AG04450 (cell line): ENCODE measurements around the gene KCNV2. TPM values are rescaled to one million over a fixed set of nuclear protein-coding genes. Genes with fewer than 3 reads are reported as not detected.

Experiments used
- CTCF ChIA-PET: fragments of 300-600, 350-600 bp; formaldehyde crosslinking; extraction: SDS; loops from one replicate; lab custom pipeline; 2022; ENCODE audit warnings: antibody characterized with exemption, inconsistent platforms; lab: Charles Lee
- POLR2A ChIA-PET: fragments of 350-600 bp; formaldehyde crosslinking; extraction: SDS; loops from one replicate; lab custom pipeline; 2021; ENCODE audit warnings: antibody characterized with exemption, inconsistent platforms; lab: Yijun Ruan, JAX
- DNase-seq: peaks from one replicate; pipeline ENCODE4 v3.0.0-alpha.2; 2011; ENCODE audit warnings: low read depth, low spot score
- H3K27ac ChIP-seq: one replicate; pipeline ENCODE4 v1.5.1; 2012; ENCODE audit warnings: low read depth, low read length, control low read depth
- H3K27me3 ChIP-seq: one replicate; pipeline ENCODE4 v1.6.0; 2012; ENCODE audit warnings: low read length; ENCODE audit not compliant: control insufficient read depth, insufficient read depth
- H3K4me3 ChIP-seq: 2 replicates; pipeline ENCODE4 v1.5.1; 2011; ENCODE audit warnings: mild to moderate bottlenecking, low read depth, low read length, control low read depth
- H3K9me3 ChIP-seq: 2 replicates; pipeline ENCODE4 v1.5.1; 2012; ENCODE audit warnings: low read length; ENCODE audit not compliant: control insufficient read depth, insufficient read depth
- CTCF ChIP-seq: IDR thresholded peaks from 2 replicates; pipeline ENCODE4 v1.5.1; 2011; ENCODE audit warnings: low read depth, low read length, control low read depth, inconsistent platforms
- polyA plus RNA-seq: library from polyadenylated mRNA; depleted of rRNA; stranded (reverse); fragments of >200 nt; gene quantifications from 2 replicates; pipeline ENCODE4 v1.2.3, GENCODE V29; 2011

The KCNV2 gene
- polyA plus RNA-seq, 1 experiment, result not detected

DNA sequence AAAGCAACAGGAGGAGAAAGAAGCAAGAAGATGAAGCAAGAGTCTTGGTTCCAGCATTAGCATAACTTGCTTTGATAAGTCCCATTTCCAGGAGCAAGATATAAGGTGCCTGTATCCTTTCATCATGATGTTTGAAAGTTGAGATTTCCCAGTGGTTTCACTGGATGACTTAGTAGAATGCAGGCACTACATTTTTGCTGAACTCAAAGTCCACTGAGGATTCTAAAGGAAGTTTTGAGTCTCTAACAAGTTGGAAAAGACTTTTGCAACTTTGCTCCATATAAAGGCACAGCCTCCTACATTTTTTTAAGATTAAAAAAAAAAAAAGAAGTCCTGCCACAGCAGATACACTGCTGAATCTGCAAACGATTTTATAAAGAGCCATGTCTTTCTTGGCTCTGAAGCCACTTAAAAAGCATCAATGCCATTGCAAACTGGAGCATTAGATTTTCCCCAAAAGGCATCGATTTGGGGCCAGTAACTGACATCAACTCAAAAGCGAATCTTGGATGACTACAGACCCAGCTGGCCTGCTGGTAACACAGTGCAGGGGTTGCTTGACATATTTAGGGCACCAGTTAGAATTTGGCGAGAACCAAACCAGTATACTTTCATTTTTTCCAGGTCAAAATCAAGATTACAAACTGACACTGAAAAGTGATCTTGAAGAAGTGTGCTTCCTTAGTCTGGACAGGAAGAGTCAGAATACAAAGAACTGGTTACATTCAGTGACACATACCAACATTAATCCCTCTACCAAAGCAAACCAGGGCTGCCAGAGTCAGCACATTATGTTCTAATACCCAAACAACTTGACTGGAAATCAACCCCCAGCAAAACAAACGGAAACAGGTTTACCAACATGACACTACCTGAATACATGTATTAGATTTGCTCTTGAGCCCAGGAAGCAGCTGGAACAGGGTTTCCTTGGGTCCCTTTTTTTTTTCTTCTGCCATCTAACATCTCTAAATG lies 39.1 kb upstream of the KCNV2 start:
- Histone ChIP-seq H3K27me3 (no peaks in the 10 kb centered on the region), H3K9me3 (no peaks in the 10 kb centered on the region), H3K4me3 (no peak overlapping the region), H3K27ac (no peak overlapping the region)
- ChIA-PET POLR2A (no interaction called here), CTCF (interaction anchor here (1.2 kb wide), 1 partner anchor 8 kb away, joined by 3 read pairs; no protein-coding TSS in a partner anchor)
- no peak for DNase-seq
- no peak for TF ChIP-seq CTCF

DNA sequence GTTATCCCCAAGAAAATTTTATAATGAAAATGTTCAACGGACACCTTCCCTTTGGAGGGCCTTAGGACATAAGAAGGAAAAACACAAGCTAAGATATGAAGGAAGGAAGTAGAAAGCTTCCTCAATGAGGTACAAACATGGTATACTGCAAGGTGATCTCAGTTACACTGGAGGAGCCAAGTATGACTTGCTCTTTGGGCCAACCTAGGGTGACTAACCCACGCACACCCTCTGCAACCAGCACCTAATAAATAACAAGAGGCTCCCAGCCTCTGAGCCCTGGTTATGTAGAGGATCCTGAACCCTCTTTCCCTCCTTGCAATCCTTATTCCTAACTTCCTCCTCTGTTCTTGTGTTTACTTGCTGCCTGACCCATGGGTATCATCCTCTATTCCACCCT lies 38.3 kb upstream of the KCNV2 start:
- no peaks in the 10 kb centered on the region for H3K27me3 ChIP-seq
- no peak overlapping the region for H3K4me3 ChIP-seq
- ChIA-PET CTCF (interaction anchor here (1.2 kb wide), 1 partner anchor 9 kb away, joined by 3 read pairs; no protein-coding TSS in a partner anchor), POLR2A (interaction anchor here (0.6 kb wide), 1 partner anchor 1264 kb away, joined by 5 read pairs; no protein-coding TSS in a partner anchor)
- no peak for DNase-seq
- no peak overlapping the region for H3K27ac ChIP-seq
- no peaks in the 10 kb centered on the region for H3K9me3 ChIP-seq
- TF ChIP-seq CTCF, result no peak

GRCh38 chr9:2681981-2682380 lies 35.3 kb upstream of the KCNV2 start:
- ChIA-PET POLR2A (no interaction called here), CTCF (no interaction called here)
- Histone ChIP-seq H3K4me3 (no peak overlapping the region), H3K27ac (no peak overlapping the region), H3K9me3 (no peaks in the 10 kb centered on the region), H3K27me3 (no peaks in the 10 kb centered on the region)
- no peak for TF ChIP-seq CTCF
- DNase-seq, result no peak

DNA sequence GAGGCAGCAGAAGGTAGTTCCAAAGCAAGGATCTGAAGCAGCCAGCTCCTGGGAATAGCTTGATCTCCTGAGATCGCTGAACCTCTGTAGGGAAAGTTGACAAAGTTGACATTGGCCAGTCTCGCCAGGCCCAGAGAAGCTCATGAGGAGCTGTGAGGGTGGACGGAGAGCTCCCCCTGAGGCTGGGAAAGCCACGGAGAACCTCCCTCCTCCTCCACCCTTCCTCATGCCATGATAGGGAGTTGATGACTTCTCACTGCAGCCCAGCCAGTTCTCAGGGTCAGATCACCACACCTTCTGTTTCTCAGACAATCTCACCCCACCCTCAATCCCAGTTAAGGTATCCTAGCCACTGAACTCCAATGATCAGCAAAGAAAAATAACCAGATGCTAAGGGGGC lies 30.4 kb upstream of the KCNV2 start:
- CTCF ChIA-PET, result no interaction called here

More for the DNA sequence above, 30.4 kb upstream of the KCNV2 start:
- Histone ChIP-seq H3K27ac (no peak overlapping the region), H3K27me3 (no peaks in the 10 kb centered on the region), H3K4me3 (no peak overlapping the region), H3K9me3 (no peaks in the 10 kb centered on the region)
- POLR2A ChIA-PET, result no interaction called here
- no peak for TF ChIP-seq CTCF
- no peak for DNase-seq
